ENCODE measurements around the gene NCOA1. TPM values are rescaled to one million over a fixed set of nuclear protein-coding genes. Genes with fewer than 3 reads are reported as not detected.
"Not testable (repeated sequence)": the region's sequence is repeated elsewhere in the genome, so short reads cannot be mapped to it uniquely, and the experiment has no call there.

The NCOA1 gene
- polyA plus RNA-seq, 1 donor = 63.0 TPM

DNA sequence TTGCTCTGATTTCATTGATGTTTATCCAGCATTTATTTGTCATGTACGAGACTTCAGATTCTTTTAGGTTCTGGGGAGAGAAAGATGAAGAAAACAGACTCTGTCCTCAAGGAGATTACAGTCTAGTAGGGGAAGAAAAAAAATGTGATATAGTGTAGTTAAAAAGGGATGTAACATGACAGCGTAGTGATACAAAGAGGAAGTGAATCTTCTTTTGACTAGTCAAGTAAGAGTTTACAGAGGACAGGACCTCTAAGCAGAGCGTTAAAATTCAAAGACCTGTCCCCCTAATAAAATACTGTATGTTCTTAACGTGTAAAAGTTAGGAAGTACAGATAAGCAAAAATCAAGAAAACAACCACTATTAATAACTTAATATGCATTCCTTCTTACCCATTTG is 47.7 kb downstream of the NCOA1 start:
- H3K27me3 ChIP-seq (ENCODE audit: control insufficient read depth, insufficient read depth, low read length) = no peaks in the 10 kb centered on the region
- peaks cover 4% of the 10 kb centered on the region for H3K9me3 ChIP-seq (ENCODE audit: control insufficient read depth, low read depth, low read length)
- WGBS (ENCODE audit: insufficient coverage, low lambda C conversion rate) = 100% methylated on average over 2 of the region's 4 CpGs
- H3K27ac ChIP-seq (ENCODE audit: low read length) = no peak overlapping the region
- H3K36me3 ChIP-seq (ENCODE audit: control insufficient read depth, insufficient read depth, low read length) = peaks cover 3% of the 10 kb centered on the region
- H3K4me3 ChIP-seq (ENCODE audit: low read length) = no peak overlapping the region
- no peaks in the 10 kb centered on the region for H3K4me1 ChIP-seq (ENCODE audit: control insufficient read depth, insufficient read depth, low read length)
- no peak for DNase-seq

DNA sequence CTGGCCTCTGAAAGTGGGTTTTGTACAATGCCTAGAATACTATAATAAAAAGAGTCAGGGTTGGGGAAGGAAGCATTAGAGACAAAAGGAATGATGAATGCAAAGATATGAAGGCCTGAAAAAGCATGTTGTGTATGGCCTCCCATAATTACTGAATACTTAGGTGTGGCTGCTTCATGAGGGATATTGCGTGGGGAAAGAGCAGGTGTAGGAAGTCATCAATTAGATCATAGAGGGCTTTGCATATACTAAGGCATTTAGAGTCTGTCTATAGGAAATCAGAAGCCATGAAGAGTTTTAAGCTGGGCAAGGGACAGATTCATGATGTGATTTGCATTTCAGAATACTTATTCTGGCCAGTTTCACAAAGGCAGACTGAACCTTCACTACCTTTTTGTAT is 48.2 kb downstream of the NCOA1 start:
- peaks cover 4% of the 10 kb centered on the region for H3K9me3 ChIP-seq (ENCODE audit: control insufficient read depth, low read depth, low read length)
- no peak for DNase-seq
- no peaks in the 10 kb centered on the region for H3K4me1 ChIP-seq (ENCODE audit: control insufficient read depth, insufficient read depth, low read length)
- H3K4me3 ChIP-seq (ENCODE audit: low read length) = no peak overlapping the region
- H3K27me3 ChIP-seq (ENCODE audit: control insufficient read depth, insufficient read depth, low read length) = no peaks in the 10 kb centered on the region
- H3K36me3 ChIP-seq (ENCODE audit: control insufficient read depth, insufficient read depth, low read length) = peaks cover 3% of the 10 kb centered on the region
- H3K27ac ChIP-seq (ENCODE audit: low read length) = no peak overlapping the region
- no CpG with 5 or more reads among the region's 1 CpG for WGBS (ENCODE audit: insufficient coverage, low lambda C conversion rate)

DNA sequence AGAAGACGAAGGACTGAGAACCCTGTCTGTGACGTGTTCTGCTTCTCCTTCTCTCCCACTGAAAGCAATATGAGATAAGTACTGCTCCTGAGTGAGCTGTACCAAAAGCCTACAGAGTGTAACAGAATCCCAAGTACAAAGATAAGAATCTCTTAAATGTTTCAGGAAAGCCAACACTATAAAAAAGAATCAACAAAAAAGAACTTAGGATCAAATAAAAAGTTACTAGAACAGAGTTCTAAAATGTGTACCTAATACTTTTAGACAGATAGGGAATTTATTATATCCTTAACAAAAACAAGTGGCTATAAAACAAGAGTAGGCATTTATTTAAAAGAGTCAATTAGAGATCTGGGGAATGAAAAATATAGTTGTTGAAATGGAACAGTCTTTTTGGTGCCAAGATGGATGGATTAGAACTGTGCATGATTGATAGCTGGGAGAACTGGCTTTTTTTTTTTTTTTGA is 49.0 kb downstream of the NCOA1 start:
- Histone ChIP-seq H3K9me3 (ENCODE audit: control insufficient read depth, low read depth, low read length) (peaks cover 8% of the 10 kb centered on the region), H3K27ac (ENCODE audit: low read length) (no peak overlapping the region), H3K4me3 (ENCODE audit: low read length) (no peak overlapping the region), H3K27me3 (ENCODE audit: control insufficient read depth, insufficient read depth, low read length) (no peaks in the 10 kb centered on the region), H3K36me3 (ENCODE audit: control insufficient read depth, insufficient read depth, low read length) (peaks cover 3% of the 10 kb centered on the region), H3K4me1 (ENCODE audit: control insufficient read depth, insufficient read depth, low read length) (no peaks in the 10 kb centered on the region)
- no CpG with 5 or more reads among the region's 2 CpGs for WGBS (ENCODE audit: insufficient coverage, low lambda C conversion rate)
- no peak for DNase-seq

DNA sequence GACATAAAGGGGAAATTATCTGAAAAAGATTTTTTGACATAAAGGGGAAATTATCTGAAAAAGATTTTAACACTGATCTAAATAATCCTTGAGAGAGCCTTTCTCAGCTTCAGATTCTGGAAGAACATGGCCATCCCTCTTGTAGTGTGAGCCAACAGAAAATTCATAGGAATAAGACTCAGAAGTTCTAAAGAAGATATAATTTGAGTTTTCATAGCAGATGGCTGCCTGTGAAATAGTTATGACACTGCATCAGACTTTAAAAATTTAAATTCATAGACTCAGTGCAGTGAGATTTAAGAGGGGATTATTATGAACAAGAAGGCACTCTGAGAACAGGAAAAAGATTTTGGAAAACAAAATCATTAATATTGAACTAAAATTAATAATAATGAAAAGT is 50.6 kb downstream of the NCOA1 start:
- no peak overlapping the region for H3K4me3 ChIP-seq (ENCODE audit: low read length)
- H3K36me3 ChIP-seq (ENCODE audit: control insufficient read depth, insufficient read depth, low read length) = peaks cover 3% of the 10 kb centered on the region
- peaks cover 8% of the 10 kb centered on the region for H3K9me3 ChIP-seq (ENCODE audit: control insufficient read depth, low read depth, low read length)

DNA sequence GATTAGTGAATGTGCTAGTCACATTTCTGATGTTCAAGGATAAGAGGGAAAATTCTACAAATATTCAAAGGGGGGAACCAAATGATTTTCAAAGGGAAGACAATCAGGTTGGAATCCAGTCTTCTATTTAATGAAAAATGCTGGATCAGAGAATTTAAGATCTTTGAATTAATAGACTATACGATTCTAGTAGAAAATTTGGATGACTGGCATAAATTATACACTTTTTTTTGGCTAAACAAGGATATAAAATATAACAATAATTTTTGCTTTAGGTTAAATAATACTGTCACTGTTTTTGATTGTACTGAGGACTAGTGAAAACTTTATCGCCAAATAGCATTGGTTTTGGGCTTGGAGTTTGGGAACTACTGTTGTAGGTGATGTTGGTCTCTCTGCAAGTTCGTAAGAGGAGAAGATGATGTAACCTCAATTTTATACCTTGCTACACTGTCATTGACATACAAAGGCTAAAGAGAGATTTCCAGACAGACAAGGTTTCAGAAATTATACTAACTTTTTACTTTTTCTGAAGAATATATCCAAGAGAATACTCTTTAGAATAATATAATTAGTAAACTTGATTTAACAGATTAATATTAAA is 51.3 kb downstream of the NCOA1 start:
- Histone ChIP-seq H3K9me3 (ENCODE audit: control insufficient read depth, low read depth, low read length) (peaks cover 8% of the 10 kb centered on the region), H3K27ac (ENCODE audit: low read length) (no peak overlapping the region), H3K4me1 (ENCODE audit: control insufficient read depth, insufficient read depth, low read length) (no peaks in the 10 kb centered on the region), H3K4me3 (ENCODE audit: low read length) (no peak overlapping the region), H3K36me3 (ENCODE audit: control insufficient read depth, insufficient read depth, low read length) (no peaks in the 10 kb centered on the region), H3K27me3 (ENCODE audit: control insufficient read depth, insufficient read depth, low read length) (no peaks in the 10 kb centered on the region)
- no peak for DNase-seq
- 100% methylated on average over 3 of the region's 3 CpGs for WGBS (ENCODE audit: insufficient coverage, low lambda C conversion rate)

More for the DNA sequence above, 50.6 kb downstream of the NCOA1 start:
- Histone ChIP-seq H3K27me3 (ENCODE audit: control insufficient read depth, insufficient read depth, low read length) (no peaks in the 10 kb centered on the region), H3K27ac (ENCODE audit: low read length) (no peak overlapping the region), H3K4me1 (ENCODE audit: control insufficient read depth, insufficient read depth, low read length) (no peaks in the 10 kb centered on the region)
- no peak for DNase-seq

DNA sequence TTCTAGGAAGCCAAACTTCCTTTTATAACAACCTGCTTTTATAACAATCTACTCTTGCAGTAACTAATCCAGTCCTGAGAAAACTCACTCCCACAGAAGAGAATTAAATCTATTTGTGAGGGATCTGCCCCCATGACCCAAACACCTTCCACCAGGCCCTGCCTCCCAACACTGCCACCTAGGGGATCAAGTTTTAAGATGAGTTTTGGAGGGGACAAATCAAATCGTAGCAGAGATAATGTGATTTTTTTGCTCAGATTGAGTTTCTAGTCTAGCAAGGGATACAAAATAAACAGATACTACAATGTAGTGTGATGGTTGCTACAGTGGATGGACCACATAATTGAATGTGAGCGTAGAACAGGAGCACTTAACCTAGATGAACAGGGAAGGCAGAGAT is 52.2 kb downstream of the NCOA1 start:
- H3K27me3 ChIP-seq (ENCODE audit: control insufficient read depth, insufficient read depth, low read length) = no peaks in the 10 kb centered on the region
- no peak overlapping the region for H3K27ac ChIP-seq (ENCODE audit: low read length)
- WGBS (ENCODE audit: insufficient coverage, low lambda C conversion rate) = 70% methylated on average over 1 of the region's 2 CpGs
- H3K9me3 ChIP-seq (ENCODE audit: control insufficient read depth, low read depth, low read length) = peaks cover 8% of the 10 kb centered on the region
- H3K4me3 ChIP-seq (ENCODE audit: low read length) = no peak overlapping the region
- H3K36me3 ChIP-seq (ENCODE audit: control insufficient read depth, insufficient read depth, low read length) = no peaks in the 10 kb centered on the region
- no peaks in the 10 kb centered on the region for H3K4me1 ChIP-seq (ENCODE audit: control insufficient read depth, insufficient read depth, low read length)
- DNase-seq = no peak

DNA sequence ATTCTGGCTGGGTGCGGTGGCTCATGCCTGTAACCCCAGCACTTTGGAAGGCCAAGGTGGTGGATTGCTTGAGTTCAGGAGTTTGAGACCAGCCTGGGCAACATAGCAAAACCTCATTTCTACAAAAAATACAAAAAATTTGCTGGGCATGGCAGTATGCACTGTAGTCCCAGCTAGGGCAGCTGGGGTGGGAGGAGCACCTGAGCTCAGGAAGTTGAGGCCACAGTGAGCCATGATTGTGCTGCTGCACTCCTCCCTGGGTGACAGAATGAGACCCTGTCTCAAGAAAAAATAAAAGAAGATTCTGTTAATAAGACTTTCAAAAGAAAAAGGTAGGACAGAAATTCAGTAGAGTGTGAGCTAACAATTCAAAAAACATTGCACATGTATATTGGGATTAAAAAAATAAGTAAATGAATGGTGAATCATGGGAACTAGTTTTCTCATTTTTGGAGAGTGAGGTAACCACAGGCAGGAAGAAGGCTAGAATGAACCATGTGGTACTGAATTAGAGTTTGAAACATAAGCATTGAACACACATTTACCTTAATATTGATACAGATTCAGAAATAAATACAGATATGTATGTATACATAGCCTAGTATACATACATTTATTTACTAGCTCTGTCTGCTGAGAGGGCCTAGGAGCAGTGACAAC is 53.5 kb downstream of the NCOA1 start:
- no peaks in the 10 kb centered on the region for H3K36me3 ChIP-seq (ENCODE audit: control insufficient read depth, insufficient read depth, low read length)
- WGBS (ENCODE audit: insufficient coverage, low lambda C conversion rate) = no CpG with 5 or more reads among the region's 1 CpG
- DNase-seq = no peak
- H3K4me3 ChIP-seq (ENCODE audit: low read length) = no peak overlapping the region
- no peaks in the 10 kb centered on the region for H3K27me3 ChIP-seq (ENCODE audit: control insufficient read depth, insufficient read depth, low read length)
- no peak overlapping the region for H3K27ac ChIP-seq (ENCODE audit: low read length)
- peaks cover 8% of the 10 kb centered on the region for H3K9me3 ChIP-seq (ENCODE audit: control insufficient read depth, low read depth, low read length)
- no peaks in the 10 kb centered on the region for H3K4me1 ChIP-seq (ENCODE audit: control insufficient read depth, insufficient read depth, low read length)

DNA sequence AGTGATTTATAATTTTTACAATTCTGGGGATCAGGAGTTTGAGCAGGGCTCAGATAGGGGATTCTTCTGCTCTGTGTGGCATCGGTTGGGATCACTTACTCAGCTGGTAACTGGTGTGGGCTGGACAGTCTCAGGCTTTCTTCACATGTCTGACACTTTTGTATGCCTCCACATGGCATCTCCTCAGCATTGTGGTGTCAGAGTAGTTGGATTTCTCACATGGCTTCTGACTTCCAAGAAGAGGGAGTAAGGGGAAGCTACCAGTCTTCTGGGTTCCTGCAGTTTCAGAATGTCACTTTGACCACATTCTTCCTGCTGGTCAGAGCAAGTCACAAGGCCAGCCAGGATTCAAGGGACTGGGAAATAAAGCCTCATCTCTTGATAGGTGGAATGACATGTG is 55.6 kb downstream of the NCOA1 start:
- Histone ChIP-seq H3K4me1 (ENCODE audit: control insufficient read depth, insufficient read depth, low read length) (no peaks in the 10 kb centered on the region), H3K27ac (ENCODE audit: low read length) (no peak overlapping the region), H3K9me3 (ENCODE audit: control insufficient read depth, low read depth, low read length) (peaks cover 8% of the 10 kb centered on the region), H3K36me3 (ENCODE audit: control insufficient read depth, insufficient read depth, low read length) (no peaks in the 10 kb centered on the region), H3K4me3 (ENCODE audit: low read length) (no peak overlapping the region), H3K27me3 (ENCODE audit: control insufficient read depth, insufficient read depth, low read length) (no peaks in the 10 kb centered on the region)
- no CpG with 5 or more reads among the region's 1 CpG for WGBS (ENCODE audit: insufficient coverage, low lambda C conversion rate)
- no peak for DNase-seq

DNA sequence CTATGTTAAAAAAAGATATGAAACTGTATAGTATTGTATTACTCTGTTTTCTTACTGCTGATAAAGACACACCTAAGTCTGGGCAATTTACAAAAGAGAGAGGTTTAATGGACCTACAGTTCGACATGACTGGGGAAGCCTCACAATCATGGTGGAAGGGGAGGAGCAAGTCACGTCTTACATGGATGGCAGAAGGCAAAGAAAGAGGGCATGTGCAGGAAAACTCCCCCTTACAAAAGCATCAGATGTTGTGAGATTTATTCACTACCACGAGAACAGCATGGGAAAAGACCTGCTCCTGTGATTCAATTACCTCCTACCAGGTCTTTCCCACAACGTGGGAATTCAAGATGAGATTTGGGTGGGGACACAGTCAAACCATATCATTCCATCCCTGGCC is 57.0 kb downstream of the NCOA1 start:
- Histone ChIP-seq H3K36me3 (ENCODE audit: control insufficient read depth, insufficient read depth, low read length) (no peaks in the 10 kb centered on the region), H3K9me3 (ENCODE audit: control insufficient read depth, low read depth, low read length) (peaks cover 7% of the 10 kb centered on the region), H3K4me3 (ENCODE audit: low read length) (no peak overlapping the region), H3K27ac (ENCODE audit: low read length) (no peak overlapping the region), H3K4me1 (ENCODE audit: control insufficient read depth, insufficient read depth, low read length) (no peaks in the 10 kb centered on the region), H3K27me3 (ENCODE audit: control insufficient read depth, insufficient read depth, low read length) (no peaks in the 10 kb centered on the region)
- no peak for DNase-seq
- WGBS (ENCODE audit: insufficient coverage, low lambda C conversion rate) = no CpG with 5 or more reads among the region's 4 CpGs

DNA sequence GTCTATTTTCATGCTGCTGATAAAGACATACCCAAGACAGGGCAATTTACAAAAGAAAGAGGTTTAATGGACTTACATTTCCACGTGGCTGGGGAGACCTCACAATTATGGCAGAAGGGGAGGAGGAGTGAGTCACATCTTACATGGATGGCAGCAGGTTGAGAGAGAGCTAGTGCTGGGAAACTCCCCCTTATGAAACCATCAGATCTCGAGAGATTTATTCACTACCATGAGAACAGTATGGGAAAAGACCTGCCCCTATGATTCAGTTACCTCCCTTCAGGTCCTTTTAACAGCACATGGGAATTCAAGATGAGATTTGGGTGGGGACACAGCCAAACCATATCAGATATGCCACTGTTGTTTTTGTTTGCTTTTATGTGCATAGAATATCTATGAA is 59.2 kb downstream of the NCOA1 start:
- no CpG with 5 or more reads among the region's 2 CpGs for WGBS (ENCODE audit: insufficient coverage, low lambda C conversion rate)
- not testable (repeated sequence) for H3K27ac ChIP-seq (ENCODE audit: low read length); H3K4me3 ChIP-seq (ENCODE audit: low read length); H3K27me3 ChIP-seq (ENCODE audit: control insufficient read depth, insufficient read depth, low read length); H3K9me3 ChIP-seq (ENCODE audit: control insufficient read depth, low read depth, low read length); H3K4me1 ChIP-seq (ENCODE audit: control insufficient read depth, insufficient read depth, low read length); DNase-seq; H3K36me3 ChIP-seq (ENCODE audit: control insufficient read depth, insufficient read depth, low read length)

DNA sequence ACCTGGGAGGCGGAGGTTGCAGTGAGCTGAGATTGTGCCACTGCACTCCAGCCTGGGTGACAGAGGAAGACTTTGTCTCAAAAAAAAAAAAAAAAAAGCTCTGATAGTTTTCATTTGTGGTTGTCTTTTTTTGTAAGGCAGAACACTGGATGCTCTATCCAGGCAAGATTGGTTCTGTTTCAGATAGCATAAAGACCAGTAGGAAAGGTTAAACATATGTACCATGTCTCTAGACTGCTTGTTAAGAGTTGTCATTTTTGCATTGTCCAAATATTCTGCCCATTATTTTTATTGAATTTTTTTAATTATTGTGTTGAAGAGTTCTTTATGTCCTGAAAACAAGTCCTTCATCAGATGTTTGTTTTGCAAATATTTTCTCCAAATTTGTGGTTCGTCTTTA is 60.0 kb downstream of the NCOA1 start:
- WGBS (ENCODE audit: insufficient coverage, low lambda C conversion rate) = 92% methylated on average over 2 of the region's 2 CpGs
- no peaks in the 10 kb centered on the region for H3K27me3 ChIP-seq (ENCODE audit: control insufficient read depth, insufficient read depth, low read length)
- H3K4me1 ChIP-seq (ENCODE audit: control insufficient read depth, insufficient read depth, low read length) = no peaks in the 10 kb centered on the region
- no peaks in the 10 kb centered on the region for H3K9me3 ChIP-seq (ENCODE audit: control insufficient read depth, low read depth, low read length)
- no peak for DNase-seq
- no peak overlapping the region for H3K4me3 ChIP-seq (ENCODE audit: low read length)
- peaks cover 7% of the 10 kb centered on the region for H3K36me3 ChIP-seq (ENCODE audit: control insufficient read depth, insufficient read depth, low read length)
- no peak overlapping the region for H3K27ac ChIP-seq (ENCODE audit: low read length)
